Stimulated activated CD4-positive, alpha-beta T cell treated with anti-CD3 and anti-CD28 coated beads, Interleukin-12 subunit alpha, Interleukin-12 subunit beta, amount 100 ng/mL, for 4 hours (primary cell): Measurements from ENCODE around the gene RALY.

Experiments
- DNase-seq: peaks from one replicate; pipeline ENCODE4 v3.0.0-alpha.2; 2020

RALY gene

GRCh38 chr20:34052414-34052813 lies 58.7 kb downstream of the RALY start:
- no peak for DNase-seq

- DNase-seq = no peak
These were observed 61.6 kb downstream of the RALY start for GRCh38 chr20:34055290-34055689.

GRCh38 chr20:34058831-34059230 lies 65.1 kb downstream of the RALY start:
- no peak for DNase-seq

- no peak for DNase-seq
These were observed 67.3 kb downstream of the RALY start for GRCh38 chr20:34060970-34061369.

- no peak for DNase-seq
These were observed 68.0 kb downstream of the RALY start for GRCh38 chr20:34061695-34062094.

GRCh38 chr20:34062570-34063482 lies 69.1 kb downstream of the RALY start:
- DNase-seq = no peak

- no peak for DNase-seq
These were observed 70.6 kb downstream of the RALY start for GRCh38 chr20:34064286-34064685.

- DNase-seq = no peak
These were observed 71.5 kb downstream of the RALY start for GRCh38 chr20:34065260-34065659.

- DNase-seq = no peak
These were observed 72.9 kb downstream of the RALY start for GRCh38 chr20:34066476-34067090.

- no peak for DNase-seq
These were observed 74.3 kb downstream of the RALY start for GRCh38 chr20:34068001-34068400.

GRCh38 chr20:34069341-34070078 lies 75.8 kb downstream of the RALY start:
- DNase-seq = peak; percentile 39

GRCh38 chr20:34070079-34070439 lies 76.3 kb downstream of the RALY start:
- DNase-seq = no peak

- DNase-seq = no peak
These were observed 77.1 kb downstream of the RALY start for GRCh38 chr20:34070859-34071258.

- DNase-seq = no peak
These were observed 78.4 kb downstream of the RALY start for GRCh38 chr20:34072076-34072475.

GRCh38 chr20:34072778-34073177 lies 79.1 kb downstream of the RALY start:
- no peak for DNase-seq

GRCh38 chr20:34074101-34074760 lies 80.5 kb downstream of the RALY start:
- DNase-seq = peak; percentile 12

- DNase-seq = no peak
These were observed 81.9 kb downstream of the RALY start for GRCh38 chr20:34075647-34076046.

GRCh38 chr20:34076952-34077351 lies 83.2 kb downstream of the RALY start:
- DNase-seq = no peak

GRCh38 chr20:34078540-34078939 lies 84.8 kb downstream of the RALY start:
- no peak for DNase-seq

GRCh38 chr20:34079818-34080217 lies 86.1 kb downstream of the RALY start:
- no peak for DNase-seq

- no peak for DNase-seq
These were observed 88.6 kb downstream of the RALY start for GRCh38 chr20:34082232-34082887.

GRCh38 chr20:34083137-34083536 lies 89.4 kb downstream of the RALY start:
- no peak for DNase-seq

- no peak for DNase-seq
These were observed 90.1 kb downstream of the RALY start for GRCh38 chr20:34083781-34084180.
